ENCODE results near the gene C11orf54.

The C11orf54 gene

GRCh38 chr11:93741094-93741881, at the start of gene C11orf54, which contains the start of gene TAF1D:
C11orf54 (plus strand) TSS chr11:93741672; CDS start chr11:93747394, 5,722 bp downstream.
TAF1D (minus strand) TSS chr11:93741495; CDS start chr11:93739304, 2,191 bp downstream.
- peak within 1 kb of the TSS; percentile 95 for H3K9ac ChIP-seq (ENCODE audit: low read depth, low read length, poor library complexity, severe bottlenecking)
- H3K4me1 ChIP-seq (ENCODE audit: insufficient read depth, low read length, poor library complexity, severe bottlenecking) = peaks cover 33% of the 10 kb centered on the region
- H3F3A ChIP-seq (ENCODE audit: low read depth) = no peaks in the 10 kb centered on the region

GRCh38 chr11:93694109-93694508, 47.4 kb upstream of the C11orf54 start:
- H2AFZ ChIP-seq (ENCODE audit: low read length) = no peak overlapping the region

More at GRCh38 chr11:93741094-93741881, at the start of gene C11orf54, which contains the start of gene TAF1D:
- Histone ChIP-seq H2AFZ (ENCODE audit: low read length) (peak within 1 kb of the TSS; percentile 96), H3K4me2 (ENCODE audit: low read depth, low read length, poor library complexity, severe bottlenecking) (peak within 1 kb of the TSS; percentile 94), H3K27me3 (ENCODE audit: insufficient read depth, low read length, poor library complexity, severe bottlenecking) (no peaks in the 10 kb centered on the region), H3K4me3 (ENCODE audit: low read length, poor library complexity, severe bottlenecking) (peak within 1 kb of the TSS; percentile 92), H3K9me3 (ENCODE audit: insufficient read depth, low read depth, low read length) (no peaks in the 10 kb centered on the region), H3K79me2 (ENCODE audit: insufficient read depth, low read length) (peaks cover 76% of the 10 kb centered on the region), H3K9me2 (replicated peaks; ENCODE audit: low read depth, low read length) (no peaks in the 10 kb centered on the region), H4K20me1 (ENCODE audit: insufficient read depth, low read length, poor library complexity, severe bottlenecking) (peaks cover 49% of the 10 kb centered on the region), H3K36me3 (ENCODE audit: insufficient read depth, low read length) (peaks cover 28% of the 10 kb centered on the region)
- TF ChIP-seq EZH2phosphoT487 (IDR thresholded peaks at IDR 0.05; ENCODE audit: borderline replicate concordance) = no peak
- TF ChIP-seq CTCF (conservative IDR thresholded peaks at IDR 0.05; ENCODE audit: low read length) = no peak

GRCh38 chr11:93694557-93694956, 46.9 kb upstream of the C11orf54 start:
- no peaks in the 10 kb centered on the region for H3K4me1 ChIP-seq (ENCODE audit: insufficient read depth, low read length, poor library complexity, severe bottlenecking)
- no peak overlapping the region for H3K4me2 ChIP-seq (ENCODE audit: low read depth, low read length, poor library complexity, severe bottlenecking)
- no peaks in the 10 kb centered on the region for H3K27me3 ChIP-seq (ENCODE audit: insufficient read depth, low read length, poor library complexity, severe bottlenecking)
- no peak overlapping the region for H3K9ac ChIP-seq (ENCODE audit: low read depth, low read length, poor library complexity, severe bottlenecking)
- no peaks in the 10 kb centered on the region for H4K20me1 ChIP-seq (ENCODE audit: insufficient read depth, low read length, poor library complexity, severe bottlenecking)
- no peak for TF ChIP-seq CTCF (conservative IDR thresholded peaks at IDR 0.05; ENCODE audit: low read length)
- TF ChIP-seq EZH2phosphoT487 (IDR thresholded peaks at IDR 0.05; ENCODE audit: borderline replicate concordance) = no peak
- peaks cover 81% of the 10 kb centered on the region for H3K36me3 ChIP-seq (ENCODE audit: insufficient read depth, low read length)
- no peak overlapping the region for H3K4me3 ChIP-seq (ENCODE audit: low read length, poor library complexity, severe bottlenecking)
- H3K9me3 ChIP-seq (ENCODE audit: insufficient read depth, low read depth, low read length) = no peaks in the 10 kb centered on the region
- no peaks in the 10 kb centered on the region for H3K9me2 ChIP-seq (replicated peaks; ENCODE audit: low read depth, low read length)
- H3F3A ChIP-seq (ENCODE audit: low read depth) = no peaks in the 10 kb centered on the region
- no peaks in the 10 kb centered on the region for H3K79me2 ChIP-seq (ENCODE audit: insufficient read depth, low read length)
- no peak overlapping the region for H2AFZ ChIP-seq (ENCODE audit: low read length)

More at GRCh38 chr11:93694109-93694508, 47.4 kb upstream of the C11orf54 start:
- Histone ChIP-seq H3K27me3 (ENCODE audit: insufficient read depth, low read length, poor library complexity, severe bottlenecking) (no peaks in the 10 kb centered on the region), H3K79me2 (ENCODE audit: insufficient read depth, low read length) (no peaks in the 10 kb centered on the region), H3K9me3 (ENCODE audit: insufficient read depth, low read depth, low read length) (no peaks in the 10 kb centered on the region), H3K9me2 (replicated peaks; ENCODE audit: low read depth, low read length) (no peaks in the 10 kb centered on the region), H3K4me3 (ENCODE audit: low read length, poor library complexity, severe bottlenecking) (no peak overlapping the region), H4K20me1 (ENCODE audit: insufficient read depth, low read length, poor library complexity, severe bottlenecking) (no peaks in the 10 kb centered on the region), H3K9ac (ENCODE audit: low read depth, low read length, poor library complexity, severe bottlenecking) (no peak overlapping the region), H3K36me3 (ENCODE audit: insufficient read depth, low read length) (peaks cover 81% of the 10 kb centered on the region), H3F3A (ENCODE audit: low read depth) (no peaks in the 10 kb centered on the region), H3K4me1 (ENCODE audit: insufficient read depth, low read length, poor library complexity, severe bottlenecking) (no peaks in the 10 kb centered on the region), H3K4me2 (ENCODE audit: low read depth, low read length, poor library complexity, severe bottlenecking) (no peak overlapping the region)
- peak; percentile 40 for TF ChIP-seq CTCF (conservative IDR thresholded peaks at IDR 0.05; ENCODE audit: low read length)
- TF ChIP-seq EZH2phosphoT487 (IDR thresholded peaks at IDR 0.05; ENCODE audit: borderline replicate concordance) = no peak
